GM12872 (cell line): Measurements from ENCODE around the gene GARNL3.

ENCODE experiments used
- CTCF ChIP-seq: IDR thresholded peaks from 3 replicates; pipeline ENCODE4 v1.5.1; 2011; ENCODE audit warnings: low read depth, mild to moderate bottlenecking, low read length, moderate library complexity; ENCODE audit not compliant: insufficient read depth

GARNL3 gene

GRCh38 chr9:127336086-127336485 lies 71.5 kb downstream of the GARNL3 start:
- TF ChIP-seq CTCF = no peak

- TF ChIP-seq CTCF = no peak
Observed at GRCh38 chr9:127336506-127337352, 72.2 kb downstream of the GARNL3 start.

- no peak for TF ChIP-seq CTCF
Observed at GRCh38 chr9:127340721-127341120, 76.1 kb downstream of the GARNL3 start.

- TF ChIP-seq CTCF = no peak
Observed at GRCh38 chr9:127341152-127341551, 76.6 kb downstream of the GARNL3 start.

DNA sequence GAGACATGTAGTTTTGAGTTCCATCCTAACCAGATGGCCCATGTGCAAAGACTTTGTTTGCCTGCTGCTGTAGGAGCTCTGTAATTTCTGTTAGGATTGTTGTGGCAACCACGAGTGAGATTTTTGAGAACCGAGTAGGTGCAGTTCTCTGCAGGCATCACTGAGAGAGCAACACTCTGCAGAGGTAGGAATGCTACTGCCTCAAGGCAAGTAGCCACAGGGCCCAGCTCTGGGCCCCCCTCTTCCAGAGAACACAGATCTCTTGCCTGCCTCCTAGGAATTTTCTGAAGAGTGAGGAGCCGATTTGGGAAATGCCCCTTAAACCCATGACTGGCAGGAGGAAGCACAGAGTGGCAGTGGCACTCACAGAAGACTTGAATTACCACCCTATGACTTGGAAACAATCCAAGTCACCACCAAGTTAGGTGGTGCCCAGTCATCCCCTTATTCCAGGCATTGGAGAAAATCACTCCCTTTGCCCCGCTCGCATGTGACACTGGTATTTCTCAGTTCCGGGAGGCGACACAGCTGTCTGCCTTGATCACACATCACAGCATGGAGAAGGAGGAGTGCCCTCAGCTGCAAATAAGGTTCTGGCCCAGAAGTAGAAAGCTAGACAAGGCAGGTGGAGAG lies 79.9 kb downstream of the GARNL3 start:
- TF ChIP-seq CTCF = no peak

DNA sequence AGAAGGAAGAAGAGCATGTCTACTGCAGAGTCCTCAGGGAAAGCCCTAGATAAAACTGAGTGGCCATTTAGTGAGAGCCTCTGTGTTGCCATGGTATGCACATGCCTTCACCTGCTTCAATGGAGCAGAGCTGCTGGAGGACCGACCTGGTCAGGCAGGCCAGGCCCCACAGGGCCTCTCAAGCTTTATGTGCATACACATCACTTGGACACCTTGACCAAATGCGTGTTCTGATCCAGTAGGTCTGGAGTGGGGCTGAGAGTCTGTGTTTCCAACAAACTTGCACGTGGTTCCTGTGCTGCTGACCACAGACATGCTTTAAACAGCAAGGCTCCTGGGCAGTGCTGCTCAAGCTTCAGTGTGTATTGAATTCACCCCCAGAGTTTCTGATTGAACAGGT lies 81.0 kb downstream of the GARNL3 start:
- no peak for TF ChIP-seq CTCF

- TF ChIP-seq CTCF = 0 out of 3 replicates have a peak, but pooled peaks have one; percentile 15
Observed at GRCh38 chr9:127346584-127346983, 82.0 kb downstream of the GARNL3 start.
